Spleen (tissue), 7 donors: Measurements from ENCODE around the gene ARHGEF10L.

Source experiments
- CTCF ChIP-seq, 11 experiments: fragments of 200-600 bp in 7 of 11; fragments of 450-650 bp in 4 of 11; sonication (generic) in 4 of 11; IDR thresholded peaks in 8 of 11; conservative IDR thresholded peaks in 3 of 11; 1 replicate in 7 of 11; 2 replicates in 4 of 11; pipeline versions ENCODE4 v1.4.0 to v1.8.0; 2016 to 2021; ENCODE audit warnings: antibody characterized with exemption in 11 of 11, inconsistent platforms in 4 of 11, mild to moderate bottlenecking in 1 of 11
- POLR2A ChIP-seq, 3 donors: fragments of 450-650 bp; IDR thresholded peaks; one replicate each; pipeline ENCODE4 v1.5.1; 2017; ENCODE audit warnings: antibody characterized with exemption in 3 of 3, mild to moderate bottlenecking in 1 of 3
- POLR2AphosphoS5 ChIP-seq, 3 donors: sonication (generic); formaldehyde crosslinking; IDR thresholded peaks; one replicate each; pipeline ENCODE4 v1.5.1; 2017; ENCODE audit warnings: antibody characterized with exemption in 3 of 3
- donor health status: DM: no; HTN: no; CAD: no; lungs with moderate emphysema.
- donor health status: DM: no; HTN: no; CAD: no.
- donor health status: DM: no; HTN: no; CAD: no.

DNA sequence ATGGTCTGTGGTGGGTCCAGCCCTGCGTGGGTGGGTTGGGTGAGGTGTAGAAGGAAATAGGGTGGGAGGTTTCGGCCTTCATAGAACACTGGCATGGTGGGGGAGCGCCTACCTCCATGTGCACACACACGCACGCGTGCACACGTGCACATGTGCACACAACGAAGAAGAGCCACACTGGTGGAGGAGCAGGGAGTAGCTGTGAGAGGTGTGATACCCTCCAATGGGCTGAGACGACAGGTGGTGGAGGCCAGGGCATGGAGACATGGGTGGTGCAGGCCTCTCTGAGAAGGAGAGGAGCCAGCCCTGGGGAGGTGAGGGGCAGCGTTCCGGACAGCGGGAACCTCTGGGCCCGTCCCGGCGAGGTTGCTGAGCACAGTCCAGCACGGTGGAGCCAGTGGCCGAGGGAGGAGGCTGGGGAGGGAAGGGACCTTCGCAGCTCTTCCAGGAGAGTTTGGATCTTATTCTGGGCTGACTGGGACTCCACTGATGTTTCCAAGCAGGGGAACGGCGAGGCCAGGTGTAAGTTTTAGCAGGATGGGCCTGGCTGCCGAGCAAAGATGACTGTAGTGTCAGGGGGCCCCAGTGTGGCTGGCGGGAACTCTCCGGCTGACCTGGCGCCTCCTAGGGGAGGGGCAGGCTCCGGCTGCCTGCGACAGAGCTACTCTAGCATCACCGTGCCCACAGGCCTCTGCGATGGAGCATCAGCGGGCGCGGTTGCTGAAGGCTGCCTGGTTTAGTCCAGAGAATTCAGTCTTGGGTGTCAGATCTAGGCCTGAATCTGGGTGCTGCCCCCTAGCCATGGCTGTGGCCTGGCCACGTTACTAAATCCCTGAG lies 107.2 kb downstream of the ARHGEF10L start:
- no peak for TF ChIP-seq CTCF (IDR thresholded peaks at IDR 0.05 in 8 of 11, conservative IDR thresholded peaks at IDR 0.05 in 3 of 11)
- TF ChIP-seq POLR2AphosphoS5 (IDR thresholded peaks at IDR 0.05), result no peak
- no peak for TF ChIP-seq POLR2A (IDR thresholded peaks at IDR 0.05)
